Heart left ventricle (tissue), 13 donors: ENCODE results near the gene FUBP3.

ENCODE experiments used
- CTCF ChIP-seq, 12 donors: fragments of 200-600 bp; sonication (generic) in 4 of 12; IDR thresholded peaks; one replicate each; pipeline versions ENCODE4 v1.5.0 to v1.8.0; 2018 to 2022; ENCODE audit warnings: antibody characterized with exemption in 12 of 12, mild to moderate bottlenecking in 5 of 12
- POLR2A ChIP-seq, 2 donors: fragments of 450-650 bp; IDR thresholded peaks; one replicate each; pipeline ENCODE4 v1.6.1; 2017; ENCODE audit warnings: antibody characterized with exemption in 2 of 2, mild to moderate bottlenecking in 2 of 2, moderate library complexity in 2 of 2
- donor health status: ischemic (EF 13 %, LVEDD 7.1; RV severe dilation, severe dysfunction).
- donor health status: DM: no; HTN: yes; CAD: no.
- donor health status: DM: no; HTN: no; CAD: no.
- donor health status: ischemic (EF 25% LVEDD 6.9; RV normal size, moderate dysfunction).
- donor health status: ischemic (EF 25% LVEDD 5.7; RV mildly dilated, moderate dysfunction).
- donor health status: ischemic (EF 35%, LVEDD 5.7; RV mildly dilated, moderate dysfunction).
- donor health status: nonischemic (EF 11% LVEDD 7.7; RV severe dilation, severe dysfunction).
- donor health status: DM: yes; HTN: yes; CAD: no.
- donor health status: PGD.
- donor health status: ischemic (EF 29% LVEDD 5.4; RV normal size, mild dysfunction).
- donor health status: nonischemic (EF 23%, LVEDD 6.1; RV moderate dilation, normal function).

GRCh38 chr9:130668196-130668595 is 88.8 kb downstream of the FUBP3 start:
- no peak for TF ChIP-seq CTCF (IDR thresholded peaks at IDR 0.05)
- no peak for TF ChIP-seq POLR2A (IDR thresholded peaks at IDR 0.05)
